HG02973 (cell line): ENCODE measurements around the gene INPP5K.
"Not testable (repeated sequence)": the region's sequence is repeated elsewhere in the genome, so short reads cannot be mapped to it uniquely, and the experiment has no call there.

Source experiments
- ATAC-seq: cut with Tn5 transposase; IDR thresholded peaks from one replicate; pipeline ENCODE4 v1.9.1; 2021; ENCODE audit warnings: moderate library complexity; ENCODE audit not compliant: unreplicated experiment

INPP5K gene

DNA sequence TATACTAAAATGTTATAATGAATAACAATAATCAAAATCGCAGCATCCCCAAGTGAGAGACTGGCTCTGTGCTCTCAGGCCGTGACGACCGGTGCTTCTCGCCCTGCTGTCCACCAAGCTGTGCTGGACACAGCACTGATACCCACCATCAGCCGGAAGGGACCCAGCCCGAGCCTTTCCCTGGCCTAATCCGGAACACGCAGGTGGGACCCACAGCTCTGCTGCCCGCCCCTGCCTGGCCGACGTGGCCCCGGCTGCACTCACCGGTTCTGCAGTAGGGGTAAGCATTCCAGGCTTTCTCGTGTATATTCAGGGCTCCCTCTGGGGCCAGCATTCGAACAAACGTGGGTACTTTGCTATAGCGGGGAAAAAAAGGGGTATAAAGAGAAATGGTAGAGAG, 31.6 kb upstream of the INPP5K start:
- no peak for ATAC-seq

DNA sequence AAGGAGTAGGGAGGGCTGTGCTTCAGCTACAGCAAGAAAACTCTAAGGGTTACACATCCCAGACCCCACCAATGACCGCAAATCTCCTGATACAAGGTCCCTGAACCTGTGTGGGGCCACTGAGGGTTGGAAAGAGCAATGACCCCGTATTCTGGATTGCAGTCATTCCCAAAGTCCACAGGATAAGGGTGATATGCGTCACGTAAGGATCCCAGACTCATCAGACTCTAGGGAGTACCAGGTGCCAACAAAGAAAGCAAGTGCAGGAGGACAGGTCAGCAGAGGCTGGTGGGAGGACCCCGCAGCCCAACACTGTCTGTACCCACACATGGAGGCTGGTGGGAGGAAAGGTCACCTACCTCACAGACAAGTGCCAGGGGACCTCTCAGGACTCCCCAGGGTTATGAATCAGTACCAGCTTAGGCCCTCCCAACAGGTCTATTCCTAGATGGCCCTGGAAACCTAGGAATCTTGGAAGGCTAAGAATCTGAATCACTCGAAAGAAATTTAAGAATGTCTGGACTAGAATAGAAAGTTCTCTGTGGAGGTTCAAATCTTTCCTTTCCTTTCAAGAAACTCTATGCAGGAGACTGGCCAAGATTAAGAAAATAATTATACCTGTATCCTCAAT, 30.0 kb upstream of the INPP5K start:
- no peak for ATAC-seq

DNA sequence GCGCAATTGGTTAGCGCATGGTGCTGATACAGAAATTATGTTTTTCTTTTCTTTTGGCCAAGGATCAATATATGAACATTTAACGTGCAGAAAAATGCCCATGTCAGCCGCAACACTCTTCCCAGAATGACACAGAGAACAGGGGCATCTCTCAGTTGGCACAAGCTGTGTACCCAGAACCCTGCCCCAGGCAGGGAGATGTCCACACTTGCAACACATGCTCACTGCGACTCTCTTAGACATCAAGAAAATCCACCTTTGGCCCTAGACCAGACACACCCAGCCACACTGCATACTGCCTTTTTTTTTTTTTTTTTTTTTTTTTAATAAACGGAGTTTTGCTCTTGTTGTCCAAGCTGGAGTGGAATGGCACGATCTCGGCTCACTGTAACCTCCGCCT, 29.2 kb upstream of the INPP5K start:
- ATAC-seq, result no peak

DNA sequence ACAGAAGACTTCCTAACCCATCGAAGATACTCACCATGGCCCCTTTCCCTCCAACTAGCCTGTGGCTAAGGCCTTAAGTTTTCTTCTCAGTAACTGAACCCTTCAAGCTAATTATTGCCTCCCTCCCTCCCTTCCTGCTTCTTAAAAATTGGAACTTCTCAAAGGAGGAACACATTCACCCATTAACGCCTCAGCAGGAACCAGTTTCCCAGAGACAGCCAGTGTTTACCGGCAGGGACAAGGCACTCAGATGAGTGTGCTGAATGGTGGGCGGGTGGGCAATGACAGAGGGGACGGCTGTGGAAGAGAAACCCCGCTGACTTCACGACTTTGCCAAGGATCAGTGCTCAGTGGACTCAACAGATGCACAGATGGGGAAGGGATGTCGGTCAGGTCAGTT, 25.9 kb upstream of the INPP5K start:
- ATAC-seq, result no peak

DNA sequence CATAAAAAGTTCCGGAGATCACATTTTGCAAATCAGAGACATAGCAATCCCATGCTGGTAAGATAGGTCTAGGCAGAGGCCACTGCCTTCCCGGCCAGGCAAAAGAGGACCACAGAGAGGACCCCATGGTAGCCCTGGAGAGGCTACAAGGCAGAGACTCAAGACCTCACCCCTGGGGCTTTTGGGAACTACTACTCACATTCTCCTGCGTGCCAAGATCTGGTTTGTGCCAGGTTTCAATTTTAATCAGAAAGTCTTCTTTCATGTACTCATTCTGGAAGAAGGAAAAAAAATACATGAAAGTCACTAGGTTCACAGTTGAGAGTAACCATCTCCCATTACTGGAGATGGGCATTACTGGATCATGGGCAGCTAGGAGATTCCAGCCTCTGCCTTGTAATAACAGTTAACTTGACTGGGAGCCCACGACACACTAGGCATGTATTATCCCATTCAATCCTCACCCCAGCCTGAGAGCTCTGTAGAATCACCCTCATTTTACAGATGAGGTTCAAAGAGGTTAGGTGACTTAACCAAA, 25.0 kb upstream of the INPP5K start:
- ATAC-seq, result no peak

DNA sequence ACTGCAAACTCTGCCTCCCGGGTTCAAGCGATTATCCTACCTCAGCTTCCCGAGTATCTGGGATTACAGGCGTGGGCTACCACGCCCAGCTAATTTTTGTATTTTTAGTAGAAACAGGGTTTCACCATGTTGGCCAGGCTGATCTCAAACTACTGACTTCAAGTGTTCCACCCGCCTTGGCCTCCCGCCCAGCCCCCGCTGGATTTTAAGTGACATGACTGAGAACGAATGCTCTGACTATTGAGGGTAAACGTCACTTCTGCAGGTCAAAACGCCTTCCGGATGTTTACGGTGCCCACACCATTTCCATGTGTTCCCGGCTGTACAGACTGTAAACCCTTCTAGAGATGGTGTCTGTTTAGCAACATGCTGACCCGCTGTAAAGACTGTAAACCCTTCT, 23.4 kb upstream of the INPP5K start:
- ATAC-seq, result no peak

DNA sequence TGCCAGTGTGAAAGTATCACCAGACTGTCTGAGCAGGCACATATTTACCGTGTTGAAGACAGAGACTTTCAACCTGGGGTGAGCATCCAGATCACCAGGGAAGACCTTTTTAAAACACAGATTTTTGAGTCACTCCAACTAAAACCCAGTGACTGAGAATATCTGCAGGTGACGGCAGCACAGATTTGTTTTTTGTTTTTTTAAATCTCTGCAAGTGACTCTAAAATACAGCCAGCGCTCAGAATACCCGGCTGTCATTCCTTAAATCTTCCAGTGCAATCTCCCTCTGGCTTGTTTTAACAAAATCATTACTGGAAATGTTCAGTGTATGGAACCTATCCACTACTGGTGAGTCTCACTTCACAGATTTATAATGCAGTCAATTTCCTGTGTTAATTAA, 19.3 kb upstream of the INPP5K start:
- ATAC-seq, result no peak

DNA sequence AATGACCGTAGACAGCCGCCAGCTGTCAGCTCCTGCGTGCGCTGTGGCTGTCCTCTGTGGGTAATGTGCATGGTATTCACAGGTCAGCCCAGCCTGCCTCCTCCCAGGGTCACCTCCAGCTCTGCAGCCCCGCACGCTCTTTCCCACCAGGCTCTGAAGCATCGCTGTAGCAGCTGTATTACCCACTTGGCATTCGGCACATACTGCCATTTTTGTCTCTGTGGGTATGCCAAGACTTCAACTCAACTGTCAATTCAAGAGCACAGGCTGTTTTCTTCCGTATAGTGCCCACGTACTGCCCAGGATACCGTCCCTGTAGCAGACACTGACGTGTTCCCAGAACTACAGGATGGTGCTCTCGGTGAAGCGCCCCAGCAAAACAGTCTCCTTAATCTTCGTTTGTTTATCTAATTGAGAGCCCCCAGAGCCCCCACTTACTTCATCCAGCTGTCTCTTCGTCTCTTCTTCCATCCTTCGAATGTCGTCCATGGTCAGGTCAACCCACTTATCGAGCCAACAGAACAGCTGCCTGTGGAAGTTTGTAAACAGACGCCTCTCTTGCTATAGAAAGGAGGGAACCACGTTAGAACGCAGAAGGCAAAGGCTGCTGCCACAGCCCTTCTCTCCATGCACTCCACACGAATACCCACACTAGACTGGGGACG, 17.4 kb upstream of the INPP5K start:
- ATAC-seq, result no peak

DNA sequence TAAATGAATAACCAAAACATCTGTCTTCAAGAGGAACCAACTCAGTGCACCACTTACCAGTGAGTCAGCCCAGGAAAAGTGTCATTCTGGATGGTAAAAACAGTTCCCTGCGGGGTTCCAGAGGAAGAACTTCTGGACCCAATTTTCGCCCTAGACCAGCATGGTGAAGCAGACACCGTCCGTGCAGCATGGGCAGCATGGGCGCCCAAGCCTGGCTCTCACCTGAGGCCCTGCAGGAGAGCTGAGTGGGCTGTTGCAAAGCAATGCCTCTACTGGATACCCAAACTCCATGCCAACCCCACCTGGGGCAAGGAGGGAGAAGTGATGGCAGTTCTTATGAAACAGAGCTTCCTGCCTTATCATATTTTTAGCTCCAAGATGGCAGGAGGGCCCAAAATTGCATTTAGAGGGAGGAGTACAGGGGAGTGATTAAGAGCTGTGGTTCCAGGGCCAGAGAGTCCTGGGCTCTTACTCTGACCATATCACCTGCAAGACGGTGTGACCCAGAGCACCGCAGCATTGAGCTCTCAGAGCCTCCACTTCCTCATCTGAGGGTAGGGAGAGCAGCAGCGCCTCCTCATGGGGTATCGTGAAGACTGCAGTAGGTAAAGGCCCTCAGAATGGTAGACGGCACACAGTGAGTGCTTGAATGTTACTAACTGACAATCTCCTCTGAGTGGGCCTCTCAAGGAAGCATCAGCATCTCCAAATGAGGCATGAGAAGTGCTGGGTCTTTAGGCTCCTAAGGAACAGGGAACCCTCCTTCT, 16.6 kb upstream of the INPP5K start:
- ATAC-seq, result no peak

DNA sequence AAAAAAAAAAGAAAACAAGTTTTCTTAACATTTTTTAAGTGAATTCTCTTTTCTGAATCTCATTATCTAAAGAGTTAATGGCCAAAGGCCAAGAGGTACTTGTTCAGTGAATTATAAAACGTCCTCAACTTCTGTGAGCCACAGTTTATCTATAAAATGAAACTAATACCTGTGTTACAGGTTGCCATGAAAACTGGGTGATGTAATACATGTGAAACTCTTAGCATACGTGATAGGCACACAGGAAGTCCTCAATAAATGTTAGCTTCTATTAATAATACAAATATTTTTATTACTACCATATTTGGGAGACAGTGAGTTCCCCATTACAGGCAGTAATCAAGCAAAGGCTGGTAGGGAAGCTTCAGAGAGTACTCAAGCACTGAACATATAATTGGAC, 13.5 kb upstream of the INPP5K start:
- ATAC-seq, result no peak

DNA sequence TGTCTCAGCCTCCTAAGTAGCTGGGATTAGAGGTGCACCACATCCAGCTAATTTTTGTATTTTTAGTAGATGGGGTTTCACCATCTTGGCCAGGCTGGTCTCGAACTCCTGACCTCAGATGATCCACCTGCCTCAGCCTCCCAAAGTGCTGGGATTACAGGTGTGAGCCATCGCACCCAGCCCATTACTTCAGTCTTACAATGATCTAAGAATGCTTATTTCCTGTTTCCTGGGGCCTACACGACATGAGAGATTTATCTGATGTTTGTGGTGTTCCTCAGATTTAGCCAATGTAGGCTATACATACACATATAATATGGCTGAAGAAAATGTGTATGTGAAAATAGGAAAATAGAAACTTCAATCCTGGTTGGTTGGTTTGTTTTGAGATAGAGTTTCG, 10.5 kb upstream of the INPP5K start:
- not testable (repeated sequence) for ATAC-seq

DNA sequence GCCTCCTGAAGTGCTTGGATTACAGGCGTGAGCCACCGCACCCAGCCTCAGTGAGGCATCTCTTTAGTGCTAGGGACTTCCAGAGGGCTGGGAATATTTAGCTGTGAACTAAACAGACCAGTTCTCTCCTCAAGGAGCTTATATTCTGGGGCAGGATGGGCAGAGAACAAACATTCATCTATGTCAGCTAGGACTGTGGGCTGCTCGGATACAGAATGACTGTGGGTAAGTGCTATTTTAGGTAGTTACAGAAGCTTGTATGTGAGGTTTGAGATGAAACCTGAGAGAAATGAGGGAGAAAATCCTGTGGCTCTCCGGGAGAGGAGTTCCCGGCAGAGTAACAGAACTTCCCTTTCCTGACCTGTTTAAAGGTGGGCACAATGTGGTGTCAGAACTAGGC, 6.2 kb upstream of the INPP5K start:
- ATAC-seq, result no peak

DNA sequence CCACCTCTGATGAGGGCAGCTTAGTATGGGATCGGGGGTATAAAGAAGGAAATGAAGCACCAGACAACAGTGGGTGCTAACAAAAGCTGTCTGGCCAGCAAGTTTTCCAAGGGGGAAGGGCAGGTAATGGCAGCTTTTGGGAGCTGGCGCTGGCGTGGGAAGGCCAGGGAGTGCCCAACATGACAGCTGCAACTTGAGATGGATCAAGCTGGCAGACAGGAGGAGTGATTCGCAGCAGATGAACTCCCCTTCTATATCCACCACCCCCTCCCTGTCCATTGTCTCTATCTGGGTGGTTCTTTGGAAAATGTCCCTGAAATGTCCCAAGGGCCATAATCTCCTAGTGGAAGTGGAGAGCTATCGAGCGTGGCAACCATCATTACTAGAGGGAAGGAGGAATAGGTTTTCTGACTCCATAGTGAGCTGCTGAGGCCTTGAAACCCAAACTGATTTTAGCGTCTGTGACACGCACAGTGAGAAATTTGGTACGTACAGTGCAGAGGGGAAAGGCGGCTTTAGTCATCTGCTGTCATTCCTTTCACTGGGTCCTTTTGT, 4.8 kb upstream of the INPP5K start:
- ATAC-seq, result no peak

DNA sequence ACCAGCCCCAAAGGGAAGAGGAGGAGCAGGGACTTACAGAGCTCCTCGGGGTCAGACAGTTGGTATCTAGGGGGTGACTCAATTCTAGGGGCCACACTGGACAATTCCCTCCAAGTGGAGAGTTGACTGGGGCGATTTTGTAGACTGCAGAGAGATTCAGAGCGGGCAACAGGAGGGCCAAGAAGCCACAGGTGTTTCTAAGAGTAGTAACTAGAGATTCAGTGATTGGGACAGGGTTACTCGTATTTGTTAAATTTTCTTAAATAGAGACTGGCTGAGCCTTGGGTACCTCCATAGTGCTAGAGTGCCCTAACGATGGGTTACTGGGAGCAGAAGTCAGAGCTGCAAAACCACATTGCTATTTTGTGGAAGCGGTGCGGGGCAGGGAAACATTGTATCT, 3.3 kb upstream of the INPP5K start:
- no peak for ATAC-seq

DNA sequence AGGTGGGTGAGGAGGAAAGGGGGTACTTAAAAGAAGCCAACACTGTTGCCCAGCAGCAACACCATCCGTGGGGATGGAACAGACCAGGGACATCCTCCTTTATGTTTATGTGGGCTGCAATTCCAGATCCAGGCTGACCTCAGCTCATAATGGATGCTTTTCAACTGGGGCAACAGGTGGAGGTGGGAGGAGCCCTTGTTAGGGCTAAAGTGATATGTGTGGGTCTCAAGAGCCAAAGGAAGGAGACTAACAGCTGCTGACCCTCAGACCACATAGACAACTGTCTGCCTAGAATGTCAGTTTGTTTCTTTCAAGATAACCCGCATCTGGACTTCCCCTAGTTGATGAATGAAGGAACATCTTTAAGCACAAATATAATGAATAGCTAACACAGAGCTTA, 2.0 kb upstream of the INPP5K start:
- ATAC-seq, result no peak

DNA sequence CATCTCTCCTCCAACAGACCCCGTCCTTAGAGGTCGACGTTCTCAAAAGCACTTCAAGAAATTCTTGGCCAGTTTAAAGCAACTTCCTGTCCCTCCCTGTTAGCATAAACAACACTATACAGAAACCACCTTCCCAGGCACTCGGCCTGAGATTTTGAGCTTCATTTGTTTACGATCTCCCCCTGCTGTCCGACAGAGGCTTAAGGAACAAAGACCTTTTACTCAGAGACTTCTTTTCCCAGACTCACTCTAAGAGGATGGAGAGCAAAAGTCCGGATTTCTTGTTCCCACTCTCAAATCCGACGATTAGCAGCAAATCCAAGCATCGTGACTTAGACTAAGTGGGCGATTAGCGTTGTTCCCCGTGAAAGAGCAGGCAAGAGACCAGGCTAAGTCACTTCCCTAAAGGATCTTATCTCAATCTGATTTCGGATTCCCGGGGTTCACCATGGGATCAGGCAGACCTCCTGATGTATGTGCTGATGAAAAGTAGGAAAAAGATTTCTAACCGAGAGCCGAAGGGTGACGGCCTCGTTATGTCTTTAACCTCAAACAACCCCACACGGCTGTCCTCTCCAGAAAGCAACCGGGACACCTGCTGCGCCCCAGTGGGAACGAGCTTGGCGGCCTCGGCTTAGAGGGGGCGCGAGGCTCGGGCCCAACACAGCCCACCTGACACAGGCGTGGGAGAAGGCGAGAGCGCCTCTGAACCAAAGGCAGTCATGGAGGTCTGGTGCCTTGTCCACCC, 598 bp downstream of the INPP5K start:
- no peak for ATAC-seq

DNA sequence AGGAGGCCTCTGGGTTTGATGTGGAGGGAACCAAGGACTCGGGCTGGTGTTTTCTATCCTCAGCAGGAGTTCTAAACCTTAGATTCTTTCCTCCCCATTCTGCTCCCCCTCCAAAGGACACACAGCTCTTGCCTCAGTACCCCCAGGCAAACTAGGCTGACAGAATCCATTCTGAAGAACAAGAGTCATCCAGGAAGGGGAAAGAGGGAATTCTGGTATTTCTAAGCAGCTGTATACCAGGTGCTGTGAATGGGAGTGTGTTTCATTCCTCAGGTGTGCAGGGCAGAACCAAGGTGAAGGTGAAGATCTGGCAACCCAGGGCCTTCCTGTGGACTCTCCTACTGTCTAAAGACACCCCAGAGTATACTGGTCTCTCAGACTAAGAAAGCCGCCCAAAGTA, 4.1 kb downstream of the INPP5K start:
- no peak for ATAC-seq

DNA sequence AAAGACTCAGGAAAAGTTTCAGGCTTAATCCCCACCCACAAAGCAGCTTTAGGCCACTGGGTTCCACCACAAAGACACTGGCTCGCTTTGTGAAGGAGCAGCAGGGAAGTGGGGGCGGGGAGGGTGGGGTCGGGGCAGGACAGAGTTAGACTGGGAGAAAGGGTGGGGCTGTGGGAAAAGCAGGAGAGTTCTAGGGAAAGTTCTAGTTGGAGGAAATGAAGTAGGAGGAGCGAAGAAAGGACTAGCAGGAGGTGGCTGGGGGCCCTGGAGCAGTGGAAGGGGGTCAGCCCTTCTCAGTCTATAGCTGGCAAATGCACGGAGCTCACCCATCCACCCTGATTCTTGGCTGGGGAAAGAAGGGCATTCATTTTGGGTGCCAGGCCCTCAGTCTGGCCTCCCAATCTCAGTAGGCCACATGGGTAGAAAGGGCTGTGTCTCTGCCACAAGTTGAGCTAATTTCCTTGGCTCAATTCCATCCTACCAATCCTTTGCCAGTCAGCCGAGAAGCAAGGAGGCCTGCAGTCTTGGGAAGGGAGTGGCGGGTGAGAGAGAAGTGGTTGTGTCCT, 4.6 kb downstream of the INPP5K start:
- no peak for ATAC-seq

DNA sequence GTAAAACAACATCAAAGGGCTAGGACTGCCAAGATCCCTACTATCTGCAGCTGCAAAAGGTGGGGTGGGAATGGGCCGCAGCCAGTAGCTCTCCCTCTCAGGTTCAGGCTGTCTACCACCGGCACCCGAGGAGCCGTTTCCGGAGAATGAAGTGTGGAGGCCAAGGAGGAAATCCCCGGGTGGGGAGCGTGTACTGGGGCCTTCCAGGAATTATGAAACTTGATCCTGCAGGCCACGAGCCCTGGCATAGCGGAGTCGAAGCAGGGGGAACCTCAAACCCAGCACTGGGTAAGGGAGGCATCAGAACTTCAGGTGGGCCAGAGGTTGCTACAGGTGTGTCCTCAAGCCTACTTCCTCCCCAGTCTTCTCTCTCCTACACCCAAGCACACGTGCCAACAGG, 5.1 kb downstream of the INPP5K start:
- no peak for ATAC-seq

DNA sequence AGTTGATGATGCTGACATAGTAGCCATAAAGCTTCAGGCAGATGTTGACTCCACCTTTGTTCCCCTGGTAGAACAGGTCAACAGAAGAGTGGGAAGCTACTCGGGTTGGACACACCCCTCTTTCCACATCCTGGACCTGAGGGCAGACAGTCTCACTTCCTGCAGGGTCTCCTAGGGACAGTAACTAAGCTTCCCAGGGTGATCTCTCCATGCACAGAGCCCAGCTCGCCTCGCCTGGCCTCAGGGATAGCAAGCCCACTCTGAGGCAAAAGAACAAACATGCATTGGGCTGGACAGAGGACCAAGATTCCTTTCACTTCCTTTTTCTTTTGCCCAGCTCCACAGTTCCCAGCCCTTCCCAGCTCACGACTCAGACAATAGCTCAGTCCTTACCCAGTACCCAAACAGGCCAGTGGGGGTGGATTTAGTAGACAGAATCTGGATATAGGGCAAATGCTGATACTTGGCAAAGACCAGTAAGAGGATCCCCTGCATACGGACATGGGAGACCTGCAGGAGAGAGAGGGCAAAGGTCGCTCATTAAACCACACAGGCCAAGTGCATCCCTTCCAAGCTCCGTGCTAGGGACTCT, 7.0 kb downstream of the INPP5K start:
- ATAC-seq, result no peak
